SKM-1 (cell line): Measurements from ENCODE around the gene TTLL11.

Source experiments
- DNase-seq: peaks from one replicate; lab custom pipeline; 2025; ENCODE audit not compliant: unreplicated experiment; lab: John Stamatoyannopoulos, UW

The TTLL11 gene

GRCh38 chr9:121979736-121980135 lies 113.4 kb downstream of the TTLL11 start:
- no peak for DNase-seq

DNA sequence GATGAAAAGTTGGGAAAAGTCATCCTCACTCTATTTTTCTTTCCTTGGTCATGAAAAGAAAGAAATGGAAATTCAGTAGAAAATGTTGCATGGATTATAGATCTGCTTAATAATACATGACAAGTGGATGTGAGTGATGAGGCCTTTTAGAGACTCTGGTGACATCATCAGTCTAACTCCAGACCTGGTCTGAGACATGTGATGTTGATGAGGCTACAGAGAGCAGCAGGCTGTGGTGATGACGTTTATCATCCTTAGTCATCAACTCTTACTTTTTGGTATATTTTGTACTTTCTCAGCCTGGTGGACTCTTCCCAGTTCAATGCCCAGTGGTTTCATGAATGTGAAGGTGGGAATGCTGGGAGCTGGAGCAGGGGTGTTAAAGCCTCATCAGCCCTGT lies 116.4 kb downstream of the TTLL11 start:
- DNase-seq = no peak

GRCh38 chr9:121975801-121976277 lies 117.3 kb downstream of the TTLL11 start:
- DNase-seq = no peak

DNA sequence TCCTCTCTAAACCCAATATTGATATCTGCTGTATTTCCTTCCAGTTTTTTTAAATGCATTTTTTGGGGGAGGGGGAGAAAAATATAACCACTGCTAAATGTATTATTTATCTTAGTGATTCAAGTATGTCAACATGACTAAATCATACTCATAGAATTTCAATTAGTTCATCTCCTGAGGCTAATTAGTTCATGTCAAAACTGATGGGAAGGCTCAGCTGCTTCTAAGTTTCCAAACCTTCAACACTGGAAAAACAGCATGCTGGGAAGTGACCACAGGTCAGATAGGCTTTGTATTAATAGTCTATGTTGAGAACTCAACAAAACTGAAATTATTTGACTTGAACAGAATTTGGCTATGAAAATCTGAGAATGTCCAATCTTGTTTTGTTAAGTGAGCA lies 118.7 kb downstream of the TTLL11 start:
- DNase-seq = no peak

GRCh38 chr9:121972501-121972981 lies 120.6 kb downstream of the TTLL11 start:
- no peak for DNase-seq

DNA sequence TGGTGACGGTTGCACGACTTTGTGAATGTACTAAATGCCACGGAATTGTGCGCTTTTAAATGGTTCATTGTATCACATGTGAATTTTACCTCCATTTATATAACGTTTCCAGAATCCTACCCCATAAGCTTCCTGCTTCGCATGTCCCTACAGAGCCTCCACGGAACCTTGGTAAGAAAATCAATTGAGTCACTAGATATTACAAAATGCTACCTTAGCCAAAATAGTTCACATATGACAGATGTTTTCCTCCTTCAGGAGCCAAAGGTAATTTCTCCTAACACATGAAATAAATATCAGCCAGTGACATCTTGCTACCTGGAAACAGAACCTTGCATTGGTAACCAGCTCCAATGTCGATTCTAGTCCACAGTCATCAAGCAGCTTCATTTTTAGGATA lies 125.1 kb downstream of the TTLL11 start:
- no peak for DNase-seq

GRCh38 chr9:121966706-121967105 lies 126.4 kb downstream of the TTLL11 start:
- DNase-seq = no peak

DNA sequence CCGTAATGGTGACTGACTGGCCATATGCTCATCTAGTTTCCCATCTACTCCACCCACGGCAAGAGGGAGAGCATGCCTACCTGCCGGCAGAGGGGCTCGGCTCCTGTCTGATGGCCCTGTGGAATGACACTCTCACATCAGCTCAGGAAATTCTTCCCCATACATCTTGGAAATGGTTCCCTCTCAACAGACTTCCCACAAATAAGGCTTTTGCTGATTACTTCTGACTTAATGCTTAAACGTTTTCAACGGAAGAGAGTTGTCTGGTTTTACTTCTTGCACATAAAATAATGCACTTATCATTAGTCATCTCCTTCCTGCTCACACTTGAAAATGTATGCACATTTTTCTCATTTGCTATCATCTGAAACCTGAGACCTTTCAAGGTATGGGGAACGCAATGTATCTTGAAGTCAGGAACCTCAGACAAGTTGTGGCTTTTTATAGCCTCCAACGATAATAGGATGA lies 129.5 kb downstream of the TTLL11 start:
- no peak for DNase-seq

GRCh38 chr9:121962421-121962820 lies 130.7 kb downstream of the TTLL11 start:
- DNase-seq = no peak

- DNase-seq = no peak
Observed at GRCh38 chr9:121960665-121961064, 132.4 kb downstream of the TTLL11 start.

GRCh38 chr9:121958530-121958929 lies 134.6 kb downstream of the TTLL11 start:
- no peak for DNase-seq

- no peak for DNase-seq
Observed at GRCh38 chr9:121956808-121957207, 136.3 kb downstream of the TTLL11 start.

GRCh38 chr9:121955649-121956048 lies 137.5 kb downstream of the TTLL11 start:
- no peak for DNase-seq

- no peak for DNase-seq
Observed at GRCh38 chr9:121954477-121955140, 138.5 kb downstream of the TTLL11 start.

- DNase-seq = no peak
Observed at GRCh38 chr9:121952611-121953010, 140.5 kb downstream of the TTLL11 start.

DNA sequence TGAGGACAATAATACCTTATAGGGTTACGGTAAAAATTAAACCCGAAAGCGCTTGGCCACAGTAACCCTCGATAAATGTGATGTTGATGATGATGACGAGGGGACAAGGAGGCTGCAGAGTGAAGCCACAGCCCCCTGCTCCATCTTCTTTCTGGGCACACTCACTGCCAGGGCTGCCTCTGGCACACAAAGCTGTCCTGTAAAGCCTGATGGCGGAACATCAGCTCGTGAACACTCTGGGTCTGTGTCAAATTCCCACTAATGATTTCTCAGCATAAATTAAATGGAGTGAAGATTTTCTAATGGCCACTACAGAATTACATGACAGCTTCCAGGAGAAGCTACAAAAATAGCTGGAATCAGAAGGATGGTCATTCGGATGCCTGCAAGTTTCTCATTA lies 142.2 kb downstream of the TTLL11 start:
- no peak for DNase-seq

DNA sequence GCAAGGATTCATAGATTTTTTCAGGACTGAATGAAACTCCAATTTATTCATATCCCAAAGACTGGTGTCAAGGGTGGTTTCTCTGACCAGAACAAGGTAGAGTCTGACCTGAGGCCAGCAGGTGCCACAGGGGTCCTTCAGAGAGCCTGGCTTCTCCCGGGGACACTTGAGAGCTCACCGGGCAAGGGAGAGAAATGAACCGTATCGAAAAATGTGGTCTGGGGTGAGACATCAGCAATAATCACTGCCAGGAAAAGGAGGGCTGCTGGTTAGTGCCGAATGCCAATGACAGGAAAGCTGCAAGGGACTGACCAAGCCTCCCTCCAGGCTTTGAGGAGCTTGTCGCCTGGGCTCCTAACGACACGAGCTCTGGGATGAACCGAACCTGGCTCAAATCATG lies 142.7 kb downstream of the TTLL11 start:
- no peak for DNase-seq

GRCh38 chr9:121949766-121950165 lies 143.3 kb downstream of the TTLL11 start:
- no peak for DNase-seq

DNA sequence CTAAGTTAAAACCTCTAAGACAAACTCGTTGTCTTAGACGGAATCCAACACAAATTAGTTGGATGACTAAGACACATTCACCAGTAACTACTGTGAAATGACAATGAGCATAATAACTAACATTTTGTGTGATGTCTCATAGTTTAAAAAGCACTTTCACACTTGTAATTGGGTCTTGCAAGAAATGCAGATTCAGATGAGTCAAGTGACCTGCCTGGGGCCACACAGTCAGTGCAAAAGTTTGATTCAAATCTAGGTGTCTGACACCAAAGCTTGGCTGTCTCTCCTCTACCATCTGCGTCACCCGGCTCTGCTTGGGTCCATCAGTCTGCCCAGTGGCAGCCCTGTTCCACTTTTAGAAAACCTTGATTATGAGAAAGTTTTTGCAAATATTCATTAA lies 143.7 kb downstream of the TTLL11 start:
- DNase-seq = no peak

GRCh38 chr9:121947775-121948174 lies 145.3 kb downstream of the TTLL11 start:
- no peak for DNase-seq

GRCh38 chr9:121946465-121946864 lies 146.6 kb downstream of the TTLL11 start:
- DNase-seq = no peak

DNA sequence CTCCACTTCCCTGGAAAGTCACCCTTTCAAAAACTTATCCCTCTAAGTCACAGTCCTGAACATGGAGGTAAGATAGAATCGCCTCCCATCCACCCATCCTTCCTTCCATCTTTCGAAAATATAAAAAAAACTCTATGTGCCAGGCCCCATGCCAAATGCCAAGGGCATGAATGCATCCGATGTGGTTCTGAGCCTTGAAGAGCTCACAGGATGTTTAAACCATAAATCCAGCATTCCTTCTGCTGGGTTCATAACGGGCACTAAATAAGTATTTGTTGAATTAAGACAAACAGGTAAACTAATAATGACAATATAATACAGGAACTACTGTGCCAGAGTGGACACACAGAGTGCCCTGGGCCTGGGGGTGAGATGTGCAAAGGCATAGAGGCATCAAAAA lies 147.3 kb downstream of the TTLL11 start:
- DNase-seq = no peak

GRCh38 chr9:121945281-121945680 lies 147.8 kb downstream of the TTLL11 start:
- DNase-seq = no peak
